Effector memory CD8-positive, alpha-beta T cell (primary cell): Measurements from ENCODE around the gene TMEM134.
"Not testable (repeated sequence)": the region's sequence is repeated elsewhere in the genome, so short reads cannot be mapped to it uniquely, and the experiment has no call there.

ENCODE experiments used
- ATAC-seq: fragments of 150-1000 bp; cut with Tn5 transposase; replicated peaks from 2 replicates; pipeline ENCODE4 v1.10.0; 2021; ENCODE audit warnings: mild to moderate bottlenecking, moderate library complexity
- DNase-seq, 3 experiments: peaks; one replicate each; pipeline ENCODE4 v3.0.0; 2021
- H3K27ac Mint-ChIP-seq, 2 donors: one replicate each; pipeline ENCODE4 v1.8.0; 2022; ENCODE audit warnings: mild to moderate bottlenecking in 2 of 2, mixed read lengths in 2 of 2, moderate library complexity in 2 of 2
- H3K27me3 Mint-ChIP-seq, 2 donors: one replicate each; pipeline ENCODE4 v1.8.0; 2022; ENCODE audit warnings: mixed read lengths in 2 of 2
- H3K36me3 Mint-ChIP-seq: one replicate; pipeline ENCODE4 v1.8.0; 2022; ENCODE audit warnings: mild to moderate bottlenecking, moderate library complexity, mixed read lengths; ENCODE audit not compliant: insufficient read depth
- H3K4me1 Mint-ChIP-seq, 2 donors: one replicate each; pipeline ENCODE4 v1.8.0; 2022; ENCODE audit warnings: low read depth in 2 of 2, mixed read lengths in 2 of 2
- H3K4me3 Mint-ChIP-seq, 2 donors: one replicate each; pipeline ENCODE4 v1.8.0; 2022; ENCODE audit warnings: mild to moderate bottlenecking in 2 of 2, mixed read lengths in 2 of 2, moderate library complexity in 2 of 2
- H3K9me3 Mint-ChIP-seq, 2 donors: one replicate each; pipeline ENCODE4 v1.8.0; 2022; ENCODE audit warnings: mixed read lengths in 2 of 2
- total RNA-seq, 9 experiments: gene quantifications; one replicate each; lab custom pipeline; 2026; lab: John Stamatoyannopoulos, UW

TMEM134 gene
- 8.5 to 26.7 (median 18.3) reads per million in 9 experiments for total RNA-seq

- Mint-ChIP-seq H3K36me3 (peaks cover 17% of the 10 kb centered on the region), H3K4me3 (peak within 1 kb of the TSS; percentile 89 to 90), H3K9me3 (no peaks in the 10 kb centered on the region), H3K4me1 (peaks cover 31 to 37% of the 10 kb centered on the region in 2 donors), H3K27ac (peak within 1 kb of the TSS; percentile 87 to 88), H3K27me3 (no peaks in the 10 kb centered on the region)
- ATAC-seq (peak; percentile 76), DNase-seq (peak; percentile 83 to 86 (median 86))
Measured at GRCh38 chr11:67468759-67469507, at the start of gene TMEM134. Gene TMEM134, minus strand, starts transcription at chr11:67469251. Its CDS starts 59 bp downstream, at chr11:67469192.

- no peaks in the 10 kb centered on the region for H3K4me1 Mint-ChIP-seq
- ATAC-seq, result no peak
- H3K27me3 Mint-ChIP-seq, result peaks cover 22 to 49% of the 10 kb centered on the region in 2 donors
- no peak overlapping the region for H3K4me3 Mint-ChIP-seq
- H3K9me3 Mint-ChIP-seq, result no peaks in the 10 kb centered on the region
- H3K27ac Mint-ChIP-seq, result peak overlapping the region in 1 of 2 donors; percentile 23
- H3K36me3 Mint-ChIP-seq, result peaks cover 3% of the 10 kb centered on the region
- no peak for DNase-seq
Measured at GRCh38 chr11:67517784-67518552, 48.9 kb upstream of the TMEM134 start.

- ATAC-seq (no peak), DNase-seq (no peak)
- Mint-ChIP-seq H3K27me3 (peaks cover 22 to 42% of the 10 kb centered on the region in 2 donors), H3K4me3 (no peak overlapping the region), H3K36me3 (peaks cover 3% of the 10 kb centered on the region), H3K4me1 (no peaks in the 10 kb centered on the region), H3K27ac (no peak overlapping the region), H3K9me3 (no peaks in the 10 kb centered on the region)
Measured at GRCh38 chr11:67516806-67517205, 47.8 kb upstream of the TMEM134 start.

GRCh38 chr11:67514116-67514515 is 45.1 kb upstream of the TMEM134 start:
- no peak overlapping the region for H3K27ac Mint-ChIP-seq
- DNase-seq (no peak), ATAC-seq (no peak)
- peaks cover 2% of the 10 kb centered on the region in 2 donors for H3K4me1 Mint-ChIP-seq
- H3K27me3 Mint-ChIP-seq, result peaks cover 30 to 41% of the 10 kb centered on the region in 2 donors
- H3K36me3 Mint-ChIP-seq, result peaks cover 7% of the 10 kb centered on the region
- H3K9me3 Mint-ChIP-seq, result no peaks in the 10 kb centered on the region
- H3K4me3 Mint-ChIP-seq, result no peak overlapping the region

- ATAC-seq, DNase-seq, H3K9me3 Mint-ChIP-seq, H3K27ac Mint-ChIP-seq, H3K4me3 Mint-ChIP-seq: not testable (repeated sequence)
- Mint-ChIP-seq H3K36me3 (peaks cover 27% of the 10 kb centered on the region), H3K4me1 (peaks cover 16 to 20% of the 10 kb centered on the region in 2 donors), H3K27me3 (peaks cover 30 to 33% of the 10 kb centered on the region in 2 donors)
Measured at GRCh38 chr11:67511558-67511957, 42.5 kb upstream of the TMEM134 start.

GRCh38 chr11:67510023-67510345 is 40.9 kb upstream of the TMEM134 start:
- Mint-ChIP-seq H3K36me3 (peaks cover 39% of the 10 kb centered on the region), H3K27ac (no peak overlapping the region), H3K4me3 (peak overlapping the region in 1 of 2 donors; percentile 95), H3K27me3 (peaks cover 20 to 26% of the 10 kb centered on the region in 2 donors), H3K4me1 (peaks cover 28 to 32% of the 10 kb centered on the region in 2 donors), H3K9me3 (no peaks in the 10 kb centered on the region)
- DNase-seq (no peak), ATAC-seq (no peak)

- Mint-ChIP-seq H3K4me3 (peak overlapping the region; percentile 95 to 98), H3K27ac (peak overlapping the region; percentile 97 to 99), H3K9me3 (no peaks in the 10 kb centered on the region), H3K27me3 (peaks cover 7 to 12% of the 10 kb centered on the region in 2 donors), H3K36me3 (peaks cover 46% of the 10 kb centered on the region), H3K4me1 (peaks cover 28 to 35% of the 10 kb centered on the region in 2 donors)
- ATAC-seq (peak; percentile 42), DNase-seq (peak; percentile 98 to 100 (median 98))
Measured at GRCh38 chr11:67508486-67509121, 39.6 kb upstream of the TMEM134 start.

GRCh38 chr11:67507864-67508485 is 38.9 kb upstream of the TMEM134 start, which contains the start of gene CDK2AP2:
Gene CDK2AP2, minus strand, starts transcription at chr11:67508162. Its CDS starts 80 bp downstream, at chr11:67508082.
- Mint-ChIP-seq H3K4me1 (peaks cover 34 to 40% of the 10 kb centered on the region in 2 donors), H3K36me3 (peaks cover 52% of the 10 kb centered on the region), H3K4me3 (peak within 1 kb of the TSS; percentile 95 to 98), H3K27ac (peak within 1 kb of the TSS; percentile 97 to 99), H3K9me3 (no peaks in the 10 kb centered on the region), H3K27me3 (peaks cover 7 to 8% of the 10 kb centered on the region in 2 donors)
- ATAC-seq, result peak; percentile 66
- DNase-seq, result peak; percentile 89 to 95 (median 91)

GRCh38 chr11:67507242-67507863 is 38.3 kb upstream of the TMEM134 start:
- Mint-ChIP-seq H3K27ac (peak overlapping the region; percentile 97 to 99), H3K9me3 (no peaks in the 10 kb centered on the region), H3K4me3 (peak overlapping the region; percentile 95 to 98), H3K4me1 (peaks cover 37 to 45% of the 10 kb centered on the region in 2 donors), H3K27me3 (peaks cover 7 to 8% of the 10 kb centered on the region in 2 donors), H3K36me3 (peaks cover 58% of the 10 kb centered on the region)
- no peak for ATAC-seq
- DNase-seq, result no peak

- ATAC-seq, result no peak
- Mint-ChIP-seq H3K9me3 (no peaks in the 10 kb centered on the region), H3K36me3 (peaks cover 65% of the 10 kb centered on the region), H3K4me1 (peaks cover 37 to 45% of the 10 kb centered on the region in 2 donors), H3K4me3 (peak overlapping the region; percentile 95 to 98), H3K27ac (peak overlapping the region; percentile 98 to 99), H3K27me3 (peaks cover 7 to 8% of the 10 kb centered on the region in 2 donors)
- DNase-seq, result no peak
Measured at GRCh38 chr11:67506426-67507051, 37.5 kb upstream of the TMEM134 start.

- DNase-seq (peak; percentile 86 to 90 (median 88)), ATAC-seq (peak; percentile 58)
- no peaks in the 10 kb centered on the region for H3K9me3 Mint-ChIP-seq
- peak overlapping the region; percentile 95 to 98 for H3K4me3 Mint-ChIP-seq
- peaks cover 72% of the 10 kb centered on the region for H3K36me3 Mint-ChIP-seq
- H3K27ac Mint-ChIP-seq, result peak overlapping the region; percentile 98 to 99
- H3K27me3 Mint-ChIP-seq, result peaks cover under 1 to 2% of the 10 kb centered on the region in 2 donors
- peaks cover 43 to 50% of the 10 kb centered on the region in 2 donors for H3K4me1 Mint-ChIP-seq
Measured at GRCh38 chr11:67505605-67506396, 36.8 kb upstream of the TMEM134 start.
